Measurements from ENCODE around the gene EFNA5. TPM values are rescaled to one million over a fixed set of nuclear protein-coding genes. Genes with fewer than 3 reads are reported as not detected.

EFNA5 gene
- total RNA-seq, 1 experiment from 2014 or later = 0.22 TPM

DNA sequence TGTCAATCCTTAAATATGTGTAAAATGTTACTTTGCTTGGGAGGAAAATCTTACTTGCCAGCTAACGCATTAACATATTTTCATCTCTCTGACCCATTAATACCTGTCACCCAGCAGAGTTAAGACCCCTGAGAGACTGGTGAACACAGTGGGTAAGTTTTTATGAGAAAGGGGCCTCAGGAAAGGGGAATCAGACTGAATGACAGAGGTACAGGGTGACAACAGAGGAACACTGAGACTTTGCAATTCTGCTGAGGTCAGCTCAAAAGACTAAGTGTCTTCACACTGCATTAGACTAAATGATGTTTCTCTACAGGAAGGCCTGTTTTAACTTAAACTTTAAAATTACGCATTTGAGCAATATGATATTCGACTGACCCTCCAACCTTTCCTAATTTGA lies 223.8 kb downstream of the EFNA5 start (continued):
- no peak for TF ChIP-seq EZH2 (IDR thresholded peaks at IDR 0.05)
- TF ChIP-seq SIN3A (IDR thresholded peaks at IDR 0.05; ENCODE audit: low read depth) = no peak
- TF ChIP-seq, protein P1, sequence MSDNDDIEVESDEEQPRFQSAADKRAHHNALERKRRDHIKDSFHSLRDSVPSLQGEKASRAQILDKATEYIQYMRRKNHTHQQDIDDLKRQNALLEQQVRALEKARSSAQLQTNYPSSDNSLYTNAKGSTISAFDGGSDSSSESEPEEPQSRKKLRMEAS (IDR thresholded peaks at IDR 0.05) = no peak
- no peak for TF ChIP-seq SP1 (IDR thresholded peaks at IDR 0.05; ENCODE audit: low read depth)
- no peak for TF ChIP-seq ELF1 (IDR thresholded peaks at IDR 0.05; ENCODE audit: borderline replicate concordance, low read depth)
- TF ChIP-seq JUND (IDR thresholded peaks at IDR 0.05) = no peak

DNA sequence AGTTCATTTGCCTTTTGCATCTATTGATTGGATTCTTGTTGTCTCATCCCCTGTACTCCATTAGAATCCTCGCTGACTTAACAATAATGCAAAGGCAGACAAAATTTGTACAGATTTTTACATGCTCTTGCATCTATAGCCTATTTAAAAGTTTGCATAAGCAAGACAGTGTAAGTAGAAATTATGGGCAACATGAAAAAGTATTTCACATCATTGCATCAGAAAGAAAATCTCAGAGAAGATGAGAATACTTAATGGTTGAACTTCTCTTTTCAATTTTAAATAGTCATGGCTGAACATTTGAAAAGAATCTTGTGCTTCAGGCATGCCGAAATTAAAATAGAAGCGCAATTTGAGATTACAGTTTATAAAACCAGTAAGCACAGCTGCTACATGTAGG lies 226.4 kb downstream of the EFNA5 start:
- DNase-seq (ENCODE audit: low read depth, low spot score) (no peak), ATAC-seq (no peak)
- no peak overlapping the region for H3K27ac ChIP-seq (ENCODE audit: low read depth, low read length)
- H2AFZ ChIP-seq (ENCODE audit: low read depth, low read length, poor library complexity, severe bottlenecking) = no peak overlapping the region
- H3K4me3 ChIP-seq (replicated peaks in 1 of 2; ENCODE audit: low read depth in 1 of 2, low read length in 2 of 2) = no peak overlapping the region
- H3K4me2 ChIP-seq (ENCODE audit: low read length) = no peak overlapping the region
- H3K9ac ChIP-seq (ENCODE audit: low read length) = no peak overlapping the region
- no peaks in the 10 kb centered on the region for H3K27me3 ChIP-seq (ENCODE audit: insufficient read depth, low read length)
- CTCF ChIA-PET = no interaction called here
- H3K9me2 ChIP-seq (ENCODE audit: insufficient read depth) = no peaks in the 10 kb centered on the region
- H4K20me1 ChIP-seq (ENCODE audit: insufficient read depth) = no peaks in the 10 kb centered on the region
- no peaks in the 10 kb centered on the region for H3K36me3 ChIP-seq (ENCODE audit: control insufficient read depth in 1 of 2, insufficient read depth in 2 of 2, low read length in 2 of 2)
- H3K9me3 ChIP-seq (ENCODE audit: control insufficient read depth in 1 of 2, insufficient read depth in 1 of 2, low read depth in 1 of 2, low read length in 2 of 2) = no peaks in the 10 kb centered on the region
- H3K79me2 ChIP-seq (ENCODE audit: insufficient read depth, low read length) = no peaks in the 10 kb centered on the region
- no peaks in the 10 kb centered on the region for H3K4me1 ChIP-seq (ENCODE audit: control insufficient read depth in 1 of 2, insufficient read depth in 2 of 2, low read length in 2 of 2)
- intact Hi-C loops (cut with micrococcal nuclease) = no loop called here
- RAD21 ChIA-PET (ENCODE audit: low non-redundant PET in 1 of 2, low total read pairs in 2 of 2, uncharacterized antibody in 2 of 2, unreplicated experiment in 2 of 2) = no interaction called here
- POLR2A ChIA-PET = no interaction called here
- BruUV-seq (replicated peaks) = no TSS peak
- no peak for TF ChIP-seq EZH2 (IDR thresholded peaks at IDR 0.05)
- TF ChIP-seq CEBPB (IDR thresholded peaks at IDR 0.05; ENCODE audit: low read depth) = no peak
- no peak for TF ChIP-seq ZFX (IDR thresholded peaks at IDR 0.05)
- no peak for TF ChIP-seq EZH2phosphoT487 (IDR thresholded peaks at IDR 0.05; ENCODE audit: borderline replicate concordance)
- TF ChIP-seq, protein P2, sequence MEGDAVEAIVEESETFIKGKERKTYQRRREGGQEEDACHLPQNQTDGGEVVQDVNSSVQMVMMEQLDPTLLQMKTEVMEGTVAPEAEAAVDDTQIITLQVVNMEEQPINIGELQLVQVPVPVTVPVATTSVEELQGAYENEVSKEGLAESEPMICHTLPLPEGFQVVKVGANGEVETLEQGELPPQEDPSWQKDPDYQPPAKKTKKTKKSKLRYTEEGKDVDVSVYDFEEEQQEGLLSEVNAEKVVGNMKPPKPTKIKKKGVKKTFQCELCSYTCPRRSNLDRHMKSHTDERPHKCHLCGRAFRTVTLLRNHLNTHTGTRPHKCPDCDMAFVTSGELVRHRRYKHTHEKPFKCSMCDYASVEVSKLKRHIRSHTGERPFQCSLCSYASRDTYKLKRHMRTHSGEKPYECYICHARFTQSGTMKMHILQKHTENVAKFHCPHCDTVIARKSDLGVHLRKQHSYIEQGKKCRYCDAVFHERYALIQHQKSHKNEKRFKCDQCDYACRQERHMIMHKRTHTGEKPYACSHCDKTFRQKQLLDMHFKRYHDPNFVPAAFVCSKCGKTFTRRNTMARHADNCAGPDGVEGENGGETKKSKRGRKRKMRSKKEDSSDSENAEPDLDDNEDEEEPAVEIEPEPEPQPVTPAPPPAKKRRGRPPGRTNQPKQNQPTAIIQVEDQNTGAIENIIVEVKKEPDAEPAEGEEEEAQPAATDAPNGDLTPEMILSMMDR (IDR thresholded peaks at IDR 0.05 in 2 of 3, conservative IDR thresholded peaks at IDR 0.05 in 1 of 3; ENCODE audit: borderline replicate concordance in 1 of 3, insufficient read depth in 1 of 3, low read depth in 2 of 3, low read length in 2 of 3) = no peak
- TF ChIP-seq YY1 (IDR thresholded peaks at IDR 0.05; ENCODE audit: extremely low read depth, insufficient replicate concordance, low read depth, low read length) = no peak
- TF ChIP-seq, protein P3, sequence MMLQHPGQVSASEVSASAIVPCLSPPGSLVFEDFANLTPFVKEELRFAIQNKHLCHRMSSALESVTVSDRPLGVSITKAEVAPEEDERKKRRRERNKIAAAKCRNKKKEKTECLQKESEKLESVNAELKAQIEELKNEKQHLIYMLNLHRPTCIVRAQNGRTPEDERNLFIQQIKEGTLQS (IDR thresholded peaks at IDR 0.05) = no peak
- TF ChIP-seq POLR2AphosphoS5 (IDR thresholded peaks at IDR 0.05; ENCODE audit: low read depth, low read length) = no peak
- TF ChIP-seq EGR1 (IDR thresholded peaks at IDR 0.05; ENCODE audit: low read depth) = no peak
- no peak for TF ChIP-seq ELF1 (IDR thresholded peaks at IDR 0.05; ENCODE audit: borderline replicate concordance, low read depth)
- TF ChIP-seq, protein P1 (IDR thresholded peaks at IDR 0.05) = no peak
